Activated effector memory CD4-positive, alpha-beta T cell treated with anti-CD3 and anti-CD28 coated beads, Interleukin-2, amount 50 U/mL, for 16 hours (primary cell): ENCODE results near the gene PLD3.

Experiments used
- DNase-seq: peaks from one replicate; pipeline ENCODE4 v3.0.0-alpha.2; 2020

Gene PLD3

DNA sequence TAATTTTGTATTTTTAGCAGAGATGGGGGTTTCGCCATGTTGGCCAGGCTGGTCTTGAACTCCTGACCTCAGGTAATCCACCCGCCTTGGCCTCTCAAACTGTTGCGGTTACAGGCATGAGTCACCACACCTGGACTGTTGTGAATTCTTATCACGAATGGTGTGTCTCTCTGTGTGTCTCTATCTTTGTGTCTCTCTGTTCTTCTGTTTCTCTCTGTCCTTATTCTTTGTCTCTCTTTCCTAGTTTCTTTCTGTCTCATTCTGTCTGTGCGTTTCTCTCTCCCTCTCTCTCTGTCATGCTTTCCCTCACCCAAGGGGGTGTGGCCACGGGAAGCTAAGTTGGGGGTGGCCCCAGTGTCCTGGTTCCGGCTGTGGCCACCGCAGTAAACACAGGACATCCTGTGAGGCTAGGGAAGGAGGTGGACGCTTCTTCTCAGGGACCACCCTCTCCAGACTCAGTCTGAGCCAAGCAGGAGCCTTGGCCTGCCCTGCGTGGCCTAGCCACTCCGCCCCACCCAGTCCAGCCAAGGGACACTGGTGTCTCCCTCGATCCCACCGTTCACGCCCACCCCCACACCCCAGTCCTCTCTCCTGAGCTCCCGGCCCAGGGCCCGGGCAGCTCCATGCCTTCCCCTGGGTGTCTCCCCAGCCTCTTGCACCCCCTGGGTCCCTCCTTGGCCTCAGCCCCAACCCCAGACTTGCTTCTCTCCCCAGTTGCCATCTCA is 68.6 kb downstream of the PLD3 start:
- no peak for DNase-seq

DNA sequence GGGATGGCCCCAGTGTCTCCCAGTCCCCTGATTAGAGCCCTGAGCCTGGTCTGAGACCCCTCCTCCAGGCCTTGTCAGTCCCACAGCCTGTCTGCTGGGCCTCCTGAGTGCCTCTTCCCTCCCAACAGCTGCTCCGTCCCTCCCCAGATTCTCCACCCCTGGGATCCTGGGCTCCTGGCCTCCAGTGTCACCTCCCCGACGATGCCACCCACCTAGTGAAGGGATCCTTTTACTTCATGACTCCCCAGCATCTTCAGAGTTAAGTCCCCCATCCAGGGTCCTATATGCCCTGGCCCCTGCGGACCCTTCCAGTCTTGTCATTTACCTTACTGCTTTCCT is 69.1 kb downstream of the PLD3 start:
- no peak for DNase-seq

GRCh38 chr19:40418040-40418439 is 69.5 kb downstream of the PLD3 start:
- no peak for DNase-seq

GRCh38 chr19:40419066-40419612 is 70.6 kb downstream of the PLD3 start:
- DNase-seq: no peak

DNA sequence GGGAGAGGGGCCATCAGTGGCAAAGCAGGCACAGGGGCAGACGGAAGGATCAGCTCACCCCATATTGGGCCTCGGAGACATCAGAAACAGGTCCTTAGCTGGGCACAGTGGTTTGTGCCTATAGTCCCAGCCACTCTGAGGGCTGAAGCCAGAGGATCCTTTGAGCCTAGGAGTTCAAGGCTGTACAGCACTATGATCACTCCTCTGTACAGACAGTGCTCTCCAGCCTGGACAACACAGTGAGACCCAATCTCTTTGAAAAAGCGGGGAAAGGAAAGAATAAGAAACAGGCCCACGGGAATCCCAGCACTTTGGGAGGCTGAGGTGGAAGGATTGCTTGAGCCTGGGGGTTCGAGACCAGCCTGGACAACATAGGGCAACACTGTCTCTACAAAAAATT is 71.3 kb downstream of the PLD3 start:
- DNase-seq: no peak

DNA sequence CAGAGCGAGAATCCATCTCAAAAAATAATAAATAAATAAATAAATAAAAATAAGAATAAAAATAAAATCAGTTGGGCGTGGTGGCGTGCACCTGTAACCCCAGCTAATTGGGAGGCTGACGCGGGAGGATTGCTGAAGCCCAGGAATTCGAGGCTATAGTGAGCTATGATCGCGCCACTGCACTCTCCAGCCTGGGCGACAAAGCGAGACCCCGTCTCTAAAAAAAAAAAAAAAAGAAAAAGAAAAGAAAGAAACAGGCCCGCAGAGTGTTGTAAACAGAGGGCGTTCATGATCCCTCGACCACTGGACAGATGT is 71.9 kb downstream of the PLD3 start:
- no peak for DNase-seq

DNA sequence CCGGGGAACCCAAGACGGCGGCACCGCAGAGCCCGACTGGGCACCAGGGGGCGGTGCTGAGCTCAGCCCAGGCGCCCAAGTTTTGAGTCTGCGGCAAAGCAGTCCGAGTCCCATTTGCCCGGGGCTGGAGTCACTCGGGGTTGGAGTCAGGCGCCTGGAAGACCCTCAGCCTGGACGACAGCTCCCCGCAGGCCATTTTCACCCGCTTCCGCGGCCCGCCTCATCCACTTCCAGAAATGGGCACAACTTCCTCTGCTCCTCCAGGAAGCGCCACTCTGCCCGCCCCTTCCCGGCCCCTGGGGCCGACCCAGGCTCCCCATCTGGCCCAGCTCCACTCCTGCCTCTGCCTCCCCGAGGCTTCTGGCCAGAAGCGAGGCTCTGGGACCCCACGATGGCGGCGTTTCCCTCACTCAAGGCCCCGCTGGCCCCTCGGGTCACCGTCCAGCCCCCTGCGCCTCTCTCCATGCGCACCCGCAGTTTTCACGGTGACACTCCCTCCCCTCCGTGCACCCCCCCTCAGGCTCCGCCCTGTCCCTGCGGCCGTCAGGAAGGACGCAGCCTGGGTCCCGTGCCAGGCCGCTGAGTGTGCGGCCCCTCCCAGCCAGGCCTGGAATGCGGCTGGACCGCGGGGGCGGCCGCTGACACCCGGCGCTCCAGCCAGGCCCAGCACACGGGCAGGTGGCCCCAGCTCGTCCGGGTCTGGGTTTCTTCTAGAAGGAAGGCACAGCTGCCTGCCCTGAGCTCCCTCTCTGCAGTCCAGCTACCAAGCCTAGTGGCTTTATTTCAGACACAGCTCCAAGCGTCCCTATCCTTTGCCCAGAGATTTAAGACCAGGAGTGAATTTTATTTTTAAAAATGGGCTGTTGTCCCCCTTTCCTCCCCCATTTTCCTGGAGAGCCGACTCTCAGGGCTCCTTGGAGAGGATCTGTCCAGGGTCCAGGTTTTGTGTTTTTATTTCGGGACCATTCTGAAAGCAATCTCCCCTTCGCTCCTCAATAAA is 72.6 kb downstream of the PLD3 start:
- DNase-seq: peak; percentile 90

DNA sequence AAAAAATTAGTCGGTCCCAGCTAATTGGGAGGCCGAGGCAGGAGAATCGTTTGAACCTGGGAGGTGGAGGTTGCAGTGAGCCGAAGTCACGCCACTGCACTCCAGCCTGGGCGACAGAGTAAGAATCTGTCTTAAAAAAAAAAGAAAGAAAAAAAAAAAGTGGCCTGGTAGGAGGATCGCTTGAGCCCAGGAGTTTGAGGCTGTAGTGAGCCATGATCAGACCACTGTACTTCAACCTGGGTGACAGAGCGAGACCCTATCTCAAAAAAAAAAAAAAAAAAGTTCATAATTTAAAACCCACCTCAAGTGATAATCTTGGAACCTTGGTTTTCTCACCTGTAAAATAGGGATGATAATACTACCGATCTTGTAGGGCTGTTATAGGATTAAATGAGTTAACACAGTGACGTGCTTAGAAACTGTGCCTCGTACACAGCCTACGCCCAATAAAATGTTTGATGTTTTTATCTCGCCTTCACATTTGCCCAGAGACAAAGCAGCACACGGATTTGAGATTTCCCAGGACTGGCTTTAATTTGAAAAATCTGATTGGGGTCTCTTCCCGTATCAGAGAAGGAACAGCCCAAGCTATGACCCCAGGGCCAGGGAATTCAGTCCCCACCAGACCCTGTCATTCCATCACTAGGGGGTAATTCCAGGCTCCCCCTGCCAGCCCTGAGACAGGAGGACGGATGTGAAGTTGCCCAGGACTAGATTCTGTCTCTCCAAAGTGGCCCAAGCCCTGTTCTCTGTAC is 73.7 kb downstream of the PLD3 start:
- no peak for DNase-seq

DNA sequence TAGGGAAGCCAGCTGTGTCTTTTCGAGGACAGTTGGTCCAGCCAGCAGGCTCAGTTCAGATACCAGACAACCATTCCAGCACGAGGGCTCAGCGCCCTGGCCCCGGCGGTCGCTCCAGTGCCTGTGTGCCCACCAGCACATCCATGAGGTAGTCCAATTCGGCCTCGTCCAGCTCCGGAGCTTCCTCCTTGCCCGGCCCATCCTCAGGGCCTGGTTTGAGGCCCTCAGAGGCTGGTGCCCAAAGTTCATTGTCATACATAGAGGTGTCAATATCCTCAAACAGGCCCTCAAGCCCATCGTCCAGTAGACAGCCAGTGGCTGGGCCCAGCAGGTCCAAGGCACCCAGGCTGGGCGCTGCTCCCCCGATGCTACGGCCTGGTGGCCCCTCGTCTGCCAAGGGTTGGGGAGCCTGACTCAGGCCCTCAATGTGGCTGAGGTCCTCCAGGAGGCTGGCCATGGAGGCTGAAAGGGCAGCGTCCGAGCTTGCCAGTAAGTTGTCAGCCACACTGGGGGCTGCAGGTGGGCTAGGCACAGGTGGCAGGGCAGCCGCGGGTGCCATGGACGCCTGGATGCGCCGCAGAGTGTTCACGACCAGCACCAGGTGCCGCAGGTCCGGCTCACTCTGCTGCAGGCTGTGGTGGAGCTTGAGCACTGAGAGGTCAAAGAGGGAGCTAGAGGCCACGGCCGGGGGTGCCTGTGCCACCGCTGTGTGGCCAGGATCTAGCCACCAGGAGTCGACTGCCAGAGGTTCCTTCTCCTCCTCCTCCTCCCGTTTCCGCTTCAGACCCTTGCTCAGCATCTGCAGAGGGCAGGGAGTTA is 74.5 kb downstream of the PLD3 start:
- DNase-seq: no peak

GRCh38 chr19:40423938-40424337 is 75.4 kb downstream of the PLD3 start:
- DNase-seq: no peak

GRCh38 chr19:40424637-40425449 is 76.3 kb downstream of the PLD3 start:
- DNase-seq: peak; percentile 64

- DNase-seq: peak; percentile 100
Observed at GRCh38 chr19:40425450-40426287, 77.2 kb downstream of the PLD3 start, which contains the start of gene SERTAD1. TSS of gene SERTAD1 (minus strand) at chr19:40425992. CDS start at chr19:40423546, 2,446 bp downstream.
